ENCODE data around the gene NOL12.
"Not testable (repeated sequence)": the region's sequence is repeated elsewhere in the genome, so short reads cannot be mapped to it uniquely, and the experiment has no call there.

The NOL12 gene

GRCh38 chr22:37716708-37717107 is 30.6 kb downstream of the NOL12 start:
- no peak for FAIRE-seq

GRCh38 chr22:37717235-37717634 is 31.1 kb downstream of the NOL12 start:
- not testable (repeated sequence) for FAIRE-seq

- FAIRE-seq: not testable (repeated sequence)
Observed at GRCh38 chr22:37717746-37718305, 31.7 kb downstream of the NOL12 start.

GRCh38 chr22:37725551-37726240 is 39.6 kb downstream of the NOL12 start:
- FAIRE-seq: no peak

- FAIRE-seq: no peak
Observed at GRCh38 chr22:37726241-37726887, 40.2 kb downstream of the NOL12 start.

- FAIRE-seq: no peak
Observed at GRCh38 chr22:37728620-37729019, 42.5 kb downstream of the NOL12 start.

GRCh38 chr22:37731804-37732471 is 45.8 kb downstream of the NOL12 start:
- FAIRE-seq: no peak

DNA sequence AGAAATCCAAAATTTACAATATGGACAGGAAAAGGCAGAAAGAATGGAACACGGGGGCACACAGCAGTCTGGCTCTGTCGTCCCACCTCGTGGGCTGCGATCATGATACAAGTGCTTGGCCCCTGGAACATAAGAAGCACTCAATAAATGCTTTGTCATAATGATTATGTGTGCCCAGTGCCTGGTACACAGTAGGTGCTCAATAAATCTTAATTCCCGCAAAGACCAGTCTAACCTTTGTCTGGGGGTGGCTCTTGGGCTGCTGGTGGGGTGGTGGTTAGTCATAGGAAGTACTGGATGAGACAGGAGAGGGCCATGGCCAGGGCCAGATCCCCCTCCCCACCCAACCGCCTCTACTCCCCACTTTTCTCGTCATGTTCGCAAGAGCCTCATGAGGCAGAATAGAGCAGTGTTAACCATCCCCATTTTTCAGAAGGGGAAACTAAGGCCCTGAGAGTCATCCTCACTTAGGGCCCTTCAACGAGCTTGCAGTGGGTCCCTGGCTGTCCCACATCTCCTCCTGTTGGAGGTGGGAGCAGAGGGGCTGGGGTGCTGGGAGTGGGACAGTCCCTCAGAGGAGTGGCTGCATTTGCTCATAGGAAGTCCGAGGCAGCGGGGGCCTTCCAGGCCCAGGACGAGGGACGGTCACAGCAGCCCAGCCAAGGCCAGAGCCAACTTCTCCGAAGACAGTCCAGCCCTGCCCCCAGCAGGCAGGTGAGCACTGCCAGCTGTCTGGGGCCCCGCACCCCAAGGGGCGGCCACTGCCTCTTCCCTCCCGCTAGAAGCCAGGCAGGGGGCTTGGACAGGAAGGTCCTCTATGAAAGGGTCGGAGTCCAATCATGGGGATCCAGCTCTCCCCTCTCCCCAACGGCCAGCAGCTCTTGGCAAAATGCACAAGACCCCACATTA is 46.8 kb downstream of the NOL12 start:
- no peak for FAIRE-seq

GRCh38 chr22:37733625-37734401 is 47.7 kb downstream of the NOL12 start:
- FAIRE-seq: no peak

DNA sequence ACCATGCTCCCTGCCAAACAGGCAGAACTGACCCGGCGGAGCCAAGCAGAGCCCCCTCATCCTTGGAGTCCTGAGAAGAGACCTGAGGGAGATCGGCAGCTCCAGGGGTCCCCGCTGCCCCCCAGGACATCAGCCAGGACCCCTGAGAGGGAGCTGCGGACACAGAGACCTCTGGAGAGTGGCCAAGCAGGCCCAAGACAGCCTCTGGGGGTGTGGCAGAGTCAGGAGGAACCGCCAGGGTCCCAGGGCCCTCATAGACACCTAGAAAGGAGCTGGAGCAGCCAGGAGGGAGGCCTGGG is 48.2 kb downstream of the NOL12 start:
- no peak for FAIRE-seq

GRCh38 chr22:37734964-37735451 is 48.9 kb downstream of the NOL12 start:
- FAIRE-seq: no peak

DNA sequence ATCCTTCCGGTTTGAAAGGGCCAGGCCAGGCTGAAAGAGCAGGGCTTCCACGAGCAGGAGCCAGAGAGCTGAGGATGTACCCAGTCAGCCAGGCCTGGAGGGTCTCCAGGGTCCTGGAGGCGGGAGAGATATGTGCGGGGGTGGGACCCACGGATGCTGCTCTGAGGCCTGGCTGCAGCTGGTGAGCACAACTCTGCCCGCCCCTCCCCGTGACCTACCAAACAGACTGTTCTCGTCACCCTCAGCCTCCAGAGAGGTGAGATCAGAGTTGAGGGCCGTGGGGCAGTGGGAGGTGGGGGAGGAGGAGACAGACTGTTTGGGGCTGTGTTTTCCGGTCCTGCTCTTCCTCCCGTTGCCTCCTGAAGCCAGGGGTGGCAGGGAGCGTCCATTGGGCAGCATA is 52.9 kb downstream of the NOL12 start:
- FAIRE-seq: no peak

GRCh38 chr22:37739611-37740049 is 53.5 kb downstream of the NOL12 start:
- no peak for FAIRE-seq

GRCh38 chr22:37740455-37741311 is 54.5 kb downstream of the NOL12 start:
- FAIRE-seq: no peak

DNA sequence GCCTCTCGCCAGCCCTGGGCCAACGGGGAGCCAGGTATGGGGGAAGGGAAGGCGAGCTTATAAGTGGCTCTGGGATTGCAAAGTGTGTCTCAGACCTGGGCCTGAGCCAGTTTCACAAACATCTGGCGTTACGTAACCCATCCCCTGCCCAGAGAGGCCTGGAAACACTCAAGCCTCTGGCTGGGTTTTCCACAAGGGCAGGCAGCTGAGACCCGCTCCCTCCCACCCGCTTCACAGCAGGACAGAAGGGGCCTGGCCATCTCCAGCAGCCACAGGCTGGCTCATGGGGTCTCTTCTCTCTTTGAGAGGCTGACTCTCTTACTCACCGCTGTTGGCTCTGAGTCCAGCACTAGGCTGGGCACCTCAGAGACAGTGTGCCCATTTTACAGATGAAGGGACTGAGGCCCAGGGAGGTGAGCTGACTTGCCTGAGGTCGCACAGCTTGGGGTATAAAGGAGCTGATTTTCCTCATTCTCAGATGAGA is 55.2 kb downstream of the NOL12 start:
- no peak for FAIRE-seq

DNA sequence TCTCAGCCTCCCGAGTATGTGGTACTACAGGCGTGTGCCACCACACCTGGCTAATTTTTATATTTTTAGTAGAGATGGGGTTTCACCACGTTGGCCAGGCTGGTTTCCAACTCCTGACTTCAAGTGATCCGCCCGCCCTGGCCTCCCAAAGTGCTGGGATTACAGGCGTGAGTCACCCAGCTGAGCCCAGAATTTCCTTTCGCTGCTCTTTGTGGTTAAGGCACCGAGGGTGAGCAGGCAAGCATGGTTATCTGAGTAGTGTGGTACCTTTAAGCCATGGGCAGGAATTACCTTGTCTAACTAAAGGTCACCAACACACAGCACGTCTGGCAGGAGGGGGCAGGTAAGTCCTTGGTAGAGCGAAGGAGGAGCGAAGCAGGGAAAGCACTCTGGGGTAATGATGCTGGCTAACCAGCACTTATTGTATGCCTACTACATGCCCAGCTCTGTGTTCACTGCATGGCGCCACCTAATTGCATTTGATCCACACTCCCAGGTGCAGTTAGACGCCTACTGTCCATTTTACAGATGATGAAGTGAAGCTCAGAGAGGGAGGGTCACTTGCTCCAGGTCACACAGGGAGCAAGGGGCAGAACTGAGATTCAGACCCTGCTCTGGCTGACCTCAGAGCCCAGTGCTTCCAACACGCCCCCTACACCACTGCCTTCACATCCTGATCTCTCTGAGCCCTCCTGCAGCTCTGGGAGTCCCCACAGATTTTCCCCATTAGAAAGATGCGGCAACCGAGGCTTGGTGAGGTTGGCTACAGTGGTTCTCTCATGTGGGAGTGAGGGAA is 56.4 kb downstream of the NOL12 start:
- no peak for FAIRE-seq
